GM18870 (cell line): ENCODE measurements around the gene TSGA10.
"Not testable (repeated sequence)": the region's sequence is repeated elsewhere in the genome, so short reads cannot be mapped to it uniquely, and the experiment has no call there.

ENCODE experiments used
- ATAC-seq: cut with Tn5 transposase; IDR thresholded peaks from one replicate; pipeline ENCODE4 v1.9.1; 2021; ENCODE audit warnings: moderate library complexity; ENCODE audit not compliant: unreplicated experiment

TSGA10 gene, protein sequence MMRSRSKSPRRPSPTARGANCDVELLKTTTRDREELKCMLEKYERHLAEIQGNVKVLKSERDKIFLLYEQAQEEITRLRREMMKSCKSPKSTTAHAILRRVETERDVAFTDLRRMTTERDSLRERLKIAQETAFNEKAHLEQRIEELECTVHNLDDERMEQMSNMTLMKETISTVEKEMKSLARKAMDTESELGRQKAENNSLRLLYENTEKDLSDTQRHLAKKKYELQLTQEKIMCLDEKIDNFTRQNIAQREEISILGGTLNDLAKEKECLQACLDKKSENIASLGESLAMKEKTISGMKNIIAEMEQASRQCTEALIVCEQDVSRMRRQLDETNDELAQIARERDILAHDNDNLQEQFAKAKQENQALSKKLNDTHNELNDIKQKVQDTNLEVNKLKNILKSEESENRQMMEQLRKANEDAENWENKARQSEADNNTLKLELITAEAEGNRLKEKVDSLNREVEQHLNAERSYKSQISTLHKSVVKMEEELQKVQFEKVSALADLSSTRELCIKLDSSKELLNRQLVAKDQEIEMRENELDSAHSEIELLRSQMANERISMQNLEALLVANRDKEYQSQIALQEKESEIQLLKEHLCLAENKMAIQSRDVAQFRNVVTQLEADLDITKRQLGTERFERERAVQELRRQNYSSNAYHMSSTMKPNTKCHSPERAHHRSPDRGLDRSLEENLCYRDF

DNA sequence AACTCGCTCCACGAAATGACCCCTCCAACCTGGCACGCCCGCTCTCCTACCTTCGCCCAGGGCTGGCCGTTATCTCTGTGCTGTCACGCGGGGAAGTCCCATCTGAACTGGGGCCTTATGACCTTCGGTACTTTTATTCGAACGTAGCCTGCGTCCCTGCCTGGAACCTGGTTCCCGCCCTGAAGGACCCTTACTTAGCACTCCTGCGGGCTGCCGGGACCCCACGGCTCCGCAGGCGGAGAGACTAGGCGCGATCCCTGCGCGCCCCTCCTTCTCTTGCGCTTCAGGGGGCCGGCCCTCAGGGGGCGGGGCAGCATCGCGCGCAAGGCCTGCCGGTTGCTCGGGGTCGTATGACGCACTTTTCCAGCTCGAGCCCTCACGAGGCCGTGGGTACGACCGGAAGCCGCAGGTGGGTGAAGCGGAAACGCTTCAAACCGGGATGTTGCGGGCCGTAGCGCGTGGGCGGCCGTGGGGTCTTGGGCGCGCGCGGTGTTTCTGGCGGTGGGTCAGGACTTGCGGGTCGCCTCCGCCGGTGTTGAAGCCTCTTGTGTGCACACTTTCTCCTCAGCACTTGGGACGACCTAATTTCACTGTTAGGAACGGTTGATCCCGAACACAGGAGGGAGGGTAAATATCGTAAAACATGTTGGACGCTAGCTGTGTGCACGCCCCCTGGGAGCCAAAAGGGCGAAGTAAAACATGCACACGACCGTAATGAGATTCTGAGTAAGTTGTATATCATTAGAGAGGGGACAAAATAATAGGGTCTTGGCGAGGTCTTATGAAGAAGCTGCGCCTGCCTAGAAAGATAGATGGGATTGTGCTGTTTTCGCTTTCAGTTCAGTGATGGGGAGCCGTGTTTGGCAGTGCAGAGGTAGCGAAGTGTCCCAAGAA lies at the start of gene TSGA10, which contains the start of gene LIPT1:
TSS of gene TSGA10 (minus strand) at position 300 of the 894 bp plus-strand sequence. CDS start 45,503 bp downstream, outside the sequence.
TSS of gene LIPT1 (plus strand) at position 325 of the 894 bp plus-strand sequence. CDS start 6,991 bp downstream, outside the sequence.
- peak; percentile 86 for ATAC-seq

DNA sequence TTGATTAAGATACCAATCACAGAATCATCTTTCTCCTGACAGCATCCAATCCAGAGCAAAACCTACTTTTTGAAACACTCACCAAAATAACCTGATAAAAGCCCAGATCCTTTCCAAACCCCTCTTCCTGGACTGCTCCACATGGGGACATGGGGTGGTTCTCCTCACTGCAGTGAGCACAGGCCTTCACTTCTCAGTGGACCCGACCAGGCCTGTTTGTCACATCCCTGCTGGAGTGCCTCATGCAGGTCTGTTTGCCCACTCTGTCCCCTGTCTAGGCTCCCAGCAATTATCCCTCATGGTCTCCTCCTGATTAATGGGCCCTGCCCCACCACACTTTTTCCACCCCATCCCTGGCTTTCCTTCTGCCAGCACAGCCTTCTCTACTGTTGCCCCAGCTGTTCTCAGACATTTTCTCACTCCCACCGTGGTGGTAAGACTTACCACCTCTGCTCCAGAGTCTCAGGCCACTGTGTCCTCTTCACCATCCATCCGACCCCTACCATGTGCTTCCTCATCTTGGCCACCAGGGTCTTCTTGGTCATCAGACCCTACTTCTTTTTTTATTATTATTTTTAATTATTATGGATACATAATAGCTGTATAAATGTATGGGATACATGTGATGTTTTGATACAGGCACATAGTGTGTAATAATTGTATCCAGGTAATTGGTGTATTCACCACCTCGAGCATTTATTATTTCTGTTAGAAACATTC lies 47.4 kb upstream of the TSGA10 start:
- no peak for ATAC-seq

DNA sequence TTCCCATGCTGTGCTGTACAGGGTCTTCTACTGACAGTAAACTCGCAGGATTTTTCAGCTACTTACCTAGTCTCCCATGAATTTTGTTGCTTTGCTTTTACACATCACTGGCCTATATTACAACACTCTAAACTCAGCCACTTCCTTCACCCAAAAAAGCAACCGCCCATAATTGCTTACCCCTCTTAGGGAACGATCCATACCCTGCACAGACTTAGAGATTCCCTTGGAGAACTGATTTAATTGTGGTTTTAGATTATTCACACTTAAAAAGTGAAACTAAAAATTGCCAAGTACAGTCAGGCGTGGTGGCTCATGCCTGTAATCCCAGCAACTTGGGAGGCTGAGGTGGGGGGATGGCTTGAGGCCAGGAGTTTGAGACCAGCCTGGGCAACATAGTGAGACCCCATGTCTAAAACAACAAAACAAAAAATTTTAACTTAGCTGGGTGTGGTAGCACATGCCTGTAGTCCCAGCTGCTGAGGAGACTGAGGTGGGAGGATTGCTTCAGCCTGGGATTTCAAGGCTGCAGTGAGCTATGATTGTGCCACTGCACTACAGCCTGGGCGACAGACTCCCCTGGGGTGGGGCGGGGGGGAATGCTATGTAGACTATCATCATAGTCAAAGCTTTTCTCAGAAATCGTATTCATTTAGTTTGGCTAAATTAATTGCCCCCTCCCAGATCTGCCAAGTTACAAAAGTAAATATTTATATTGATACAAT lies 45.5 kb upstream of the TSGA10 start:
- no peak for ATAC-seq

DNA sequence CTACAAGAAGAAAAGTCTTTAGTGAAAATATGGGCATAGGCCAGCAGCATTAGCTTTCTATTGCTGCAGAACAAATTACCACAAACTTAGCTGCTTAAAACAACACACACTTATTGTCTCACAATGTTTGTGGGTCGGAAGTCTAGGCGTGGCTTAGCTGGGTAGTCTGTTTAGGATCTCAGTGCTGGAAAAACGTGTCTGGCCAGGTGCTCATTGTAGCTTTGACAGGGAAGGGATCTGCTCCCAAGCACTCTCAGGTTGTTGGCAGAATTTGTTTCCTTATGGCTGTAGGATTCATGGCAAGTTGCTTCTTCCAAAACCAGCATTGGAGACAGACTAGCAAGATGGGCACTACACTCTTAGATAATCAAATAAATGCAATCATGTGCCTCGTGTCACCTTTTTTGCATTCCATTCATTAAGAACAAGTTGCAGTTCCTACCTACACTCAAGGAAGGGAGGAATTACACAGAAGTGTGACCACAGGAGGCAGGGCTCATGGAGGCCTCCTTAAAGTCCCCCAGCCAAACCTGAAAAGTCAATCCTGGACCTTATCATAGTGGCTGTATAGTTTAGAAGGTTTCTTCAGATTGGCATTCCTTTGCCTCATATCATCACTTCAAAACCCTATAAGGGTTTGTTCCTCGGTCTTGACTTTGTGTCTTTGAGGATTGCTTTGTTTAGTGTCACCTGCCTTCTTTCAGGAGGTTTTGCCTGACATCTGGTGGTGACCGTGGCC lies 43.5 kb upstream of the TSGA10 start:
- ATAC-seq: no peak

DNA sequence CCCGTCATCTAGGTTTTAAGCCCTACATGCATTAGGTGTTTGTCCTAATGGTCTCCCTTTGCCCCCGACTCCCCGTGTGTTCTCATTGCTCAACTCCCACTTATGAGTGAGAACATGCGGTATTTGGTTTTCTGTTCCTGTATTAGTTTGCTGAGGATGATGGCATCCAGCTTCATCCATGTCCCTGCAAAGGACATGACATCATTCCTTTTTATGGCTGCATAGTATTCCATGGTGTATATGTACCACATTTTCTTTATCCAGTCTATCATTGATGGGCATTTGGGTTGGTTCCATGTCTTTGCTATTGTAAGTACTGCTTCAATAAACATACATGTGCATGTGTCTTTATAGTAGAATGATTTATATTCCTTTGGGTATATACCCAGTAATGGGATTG lies 37.6 kb upstream of the TSGA10 start:
- ATAC-seq: not testable (repeated sequence)

DNA sequence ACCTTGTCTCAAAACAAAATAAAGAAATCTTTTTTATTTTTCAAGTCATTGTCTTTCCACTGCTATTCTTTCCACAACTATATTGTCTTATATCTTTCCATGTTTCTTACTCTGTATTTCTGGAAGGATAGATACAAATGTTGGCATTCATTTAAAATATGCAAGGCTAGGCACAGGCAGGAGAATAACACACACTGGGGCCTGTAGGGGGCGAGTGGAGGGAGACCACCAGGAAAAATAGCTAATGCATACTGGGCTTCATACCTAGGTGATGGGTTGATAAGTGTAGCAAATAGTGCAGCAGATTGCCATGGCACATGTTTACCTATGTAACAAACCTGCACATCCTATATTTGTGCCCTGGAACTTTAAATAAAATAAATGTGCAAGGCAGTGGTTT lies 35.8 kb upstream of the TSGA10 start:
- no peak for ATAC-seq

DNA sequence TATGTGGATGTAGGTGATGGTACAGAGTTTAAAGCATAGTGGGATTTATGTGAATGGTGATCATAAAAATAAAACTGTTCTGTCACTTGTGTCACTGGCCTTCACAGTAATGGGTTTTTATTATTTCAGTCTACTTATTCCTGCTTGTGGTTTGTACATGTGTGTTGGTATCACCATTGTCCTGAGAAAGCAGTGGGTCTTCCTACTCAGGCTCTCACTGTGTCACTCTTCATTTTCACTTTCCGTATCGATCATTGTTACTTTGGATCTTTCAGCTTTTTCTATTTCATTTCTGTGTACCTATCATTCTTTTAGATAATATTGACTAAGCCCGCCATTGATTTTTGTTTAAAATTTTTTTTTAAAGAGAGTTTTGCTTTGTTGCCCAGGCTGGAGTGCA lies 33.6 kb upstream of the TSGA10 start:
- no peak for ATAC-seq

DNA sequence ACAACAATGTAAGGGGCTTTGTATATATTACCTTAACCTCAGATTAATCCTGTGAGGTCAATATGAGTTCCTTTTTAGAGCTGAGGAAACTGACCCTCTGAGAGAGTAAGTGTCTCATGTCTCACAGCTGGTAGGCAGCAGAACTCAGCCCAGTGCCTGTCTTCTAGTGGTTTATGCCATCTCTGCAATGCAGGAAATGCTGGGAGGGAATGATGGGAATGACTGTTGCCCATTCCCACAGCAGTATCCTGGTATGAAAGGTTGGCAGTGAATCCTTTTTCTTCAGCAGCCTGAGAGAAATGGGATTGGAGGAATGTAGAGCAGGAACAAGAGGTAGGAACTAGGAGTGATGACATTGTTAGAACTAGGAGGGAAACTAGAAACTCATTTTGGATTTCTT lies 32.3 kb upstream of the TSGA10 start:
- ATAC-seq: no peak

DNA sequence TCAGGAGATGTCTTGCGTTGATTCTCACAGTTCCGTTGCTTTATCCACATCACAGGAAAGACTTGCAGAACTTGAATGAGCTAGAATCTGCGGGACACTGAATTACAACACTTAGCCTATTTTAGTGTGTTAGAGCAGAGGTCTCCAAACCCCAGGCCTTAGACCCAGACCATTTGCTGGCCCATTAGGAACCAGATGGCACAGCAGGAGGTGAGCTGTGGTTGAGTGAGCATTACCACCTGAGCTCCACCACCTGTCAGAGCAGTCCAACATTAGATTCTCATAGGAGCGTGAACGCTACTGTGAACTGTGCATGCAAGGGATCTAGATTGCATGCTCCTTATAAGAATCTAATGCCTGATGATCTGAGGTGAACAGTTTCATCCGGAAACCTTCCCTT lies 30.1 kb upstream of the TSGA10 start:
- ATAC-seq: no peak

DNA sequence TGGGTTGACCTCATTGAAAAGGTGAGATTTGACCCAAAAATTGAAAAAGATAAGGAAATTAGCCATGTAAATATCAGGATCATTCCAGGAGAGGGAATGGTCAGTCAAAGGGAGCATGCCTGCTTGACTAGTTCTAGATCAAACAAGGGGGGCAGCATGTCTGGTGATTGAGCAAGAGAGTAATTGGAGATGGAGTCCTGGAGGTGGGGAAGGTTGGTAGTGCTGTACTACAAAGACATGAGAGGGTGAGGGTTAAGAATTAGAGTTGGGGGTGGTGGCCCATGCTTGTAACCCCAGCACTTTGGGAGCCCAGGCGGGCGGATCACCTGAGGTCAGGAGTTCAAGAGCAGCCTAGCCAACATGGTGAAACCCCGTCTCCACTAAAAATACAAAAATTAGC lies 28.3 kb upstream of the TSGA10 start:
- ATAC-seq: no peak

DNA sequence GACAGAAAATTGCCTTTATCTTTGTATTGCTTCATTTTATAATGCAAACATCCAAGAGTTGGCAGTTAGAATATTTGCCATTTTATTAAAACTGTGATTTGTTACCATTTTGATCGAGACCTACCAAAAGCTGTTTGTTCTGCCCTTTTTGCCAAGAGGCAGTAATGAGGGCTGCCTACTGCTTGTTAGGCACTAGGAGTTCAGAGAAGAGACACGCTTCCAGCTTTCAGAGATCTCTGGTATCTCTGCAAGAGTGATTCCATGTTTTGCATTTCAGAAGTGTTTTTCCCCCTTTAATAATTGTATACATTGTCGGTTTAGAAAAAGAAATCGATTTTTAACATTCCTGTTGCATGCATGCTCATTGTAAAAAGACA lies 26.9 kb upstream of the TSGA10 start:
- no peak for ATAC-seq

DNA sequence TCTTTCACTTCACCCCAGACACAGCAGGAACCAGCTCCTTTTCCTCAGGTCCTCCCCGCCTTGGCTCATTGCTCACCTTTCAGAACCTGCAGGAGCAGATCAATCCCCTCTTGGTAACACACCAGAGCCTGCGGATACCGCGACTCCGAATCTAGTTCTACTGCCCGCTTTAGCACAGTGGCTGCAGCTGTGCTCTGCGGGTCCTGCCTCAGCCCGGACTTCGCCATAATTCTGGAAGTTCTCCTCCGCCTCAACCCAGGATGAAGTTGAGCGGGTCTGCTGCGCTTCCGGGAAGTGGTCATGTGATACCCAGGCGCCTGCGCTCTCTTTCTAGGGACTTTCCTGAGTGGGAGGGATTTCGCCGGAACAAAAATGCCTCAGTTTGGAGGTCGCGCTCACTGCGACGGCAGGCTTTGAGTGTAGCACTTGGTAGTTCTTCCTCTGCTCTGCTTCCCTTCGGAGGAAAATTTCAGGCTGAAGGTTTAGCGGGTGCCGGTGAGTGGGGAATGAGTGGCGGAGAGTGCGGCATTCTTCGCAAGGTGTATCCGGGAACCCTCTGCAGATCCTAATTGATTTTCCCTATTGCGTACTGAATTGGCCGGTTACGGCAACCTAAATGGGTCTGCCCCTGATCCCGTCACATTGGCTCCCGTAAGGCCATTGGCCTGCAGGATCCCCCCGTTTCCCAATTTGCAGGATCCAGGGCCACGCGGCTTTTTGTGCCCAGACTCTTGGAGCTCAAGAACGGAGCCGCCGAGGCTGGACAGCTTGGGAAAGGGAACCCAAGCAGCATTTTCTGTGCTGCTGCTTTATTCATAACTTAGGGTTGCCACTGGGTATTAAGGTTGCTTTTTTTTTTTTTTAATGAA lies 26.2 kb upstream of the TSGA10 start, which contains the start of the genes MITD1 and MRPL30:
TSS of gene MITD1 (minus strand) at position 304 of the 869 bp plus-strand sequence. CDS start at position 227, 77 bp downstream.
TSS of gene MRPL30 (plus strand) at position 430 of the 869 bp plus-strand sequence. CDS start 5,020 bp downstream, outside the sequence.
- peak; percentile 89 for ATAC-seq

DNA sequence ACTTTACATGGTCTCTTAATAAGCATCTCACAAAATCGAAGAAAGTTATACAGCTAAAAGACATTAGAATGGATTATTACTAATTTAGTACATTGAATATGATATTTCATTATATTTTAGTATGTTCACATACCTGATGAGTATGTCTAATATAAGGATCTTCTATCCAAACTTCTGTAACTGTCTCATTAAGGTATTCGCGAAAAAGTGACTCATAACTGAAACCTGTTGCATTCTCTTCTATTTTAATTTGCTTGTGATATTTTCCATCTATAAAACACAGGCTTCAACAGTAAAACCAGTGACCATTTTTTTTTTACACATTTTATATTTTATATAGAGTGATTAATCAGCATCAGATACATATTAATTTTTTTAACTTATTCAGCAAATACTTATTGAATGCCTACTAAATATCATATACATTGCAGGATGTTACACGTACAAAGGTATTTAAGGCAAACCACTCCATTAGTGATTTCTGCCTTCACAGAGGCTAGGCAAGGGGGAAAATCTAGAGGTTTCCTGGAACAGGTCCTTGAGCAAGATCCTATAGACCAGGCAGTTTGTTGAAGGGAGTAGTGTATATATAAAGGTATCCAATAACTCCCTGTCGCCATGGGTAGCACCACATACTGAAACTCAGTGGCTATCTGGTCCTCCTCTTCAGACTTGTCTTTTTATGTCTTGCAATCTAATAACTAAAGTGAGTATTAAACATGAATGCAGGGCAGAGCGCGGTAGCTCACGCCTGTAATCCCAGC lies 16.8 kb upstream of the TSGA10 start:
- ATAC-seq: no peak

DNA sequence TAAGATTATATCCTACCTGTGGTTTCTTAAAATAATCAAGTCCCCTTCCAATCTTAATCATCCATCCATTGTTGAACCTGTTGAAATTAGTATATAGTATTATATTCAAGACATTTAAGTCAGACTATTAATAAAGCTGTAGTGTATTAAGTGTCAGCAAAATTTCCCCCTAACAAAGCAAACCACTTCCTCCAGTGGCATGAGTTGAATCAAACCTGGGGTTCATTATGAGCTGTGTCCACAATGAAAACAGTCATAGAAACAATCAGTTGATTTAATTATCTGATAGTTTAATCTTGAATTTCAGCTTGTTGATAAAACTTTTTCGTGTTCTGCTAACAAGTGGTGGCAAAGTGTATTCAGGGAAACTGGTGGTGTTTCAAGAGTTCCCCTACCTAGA lies 14.8 kb upstream of the TSGA10 start:
- ATAC-seq: no peak

DNA sequence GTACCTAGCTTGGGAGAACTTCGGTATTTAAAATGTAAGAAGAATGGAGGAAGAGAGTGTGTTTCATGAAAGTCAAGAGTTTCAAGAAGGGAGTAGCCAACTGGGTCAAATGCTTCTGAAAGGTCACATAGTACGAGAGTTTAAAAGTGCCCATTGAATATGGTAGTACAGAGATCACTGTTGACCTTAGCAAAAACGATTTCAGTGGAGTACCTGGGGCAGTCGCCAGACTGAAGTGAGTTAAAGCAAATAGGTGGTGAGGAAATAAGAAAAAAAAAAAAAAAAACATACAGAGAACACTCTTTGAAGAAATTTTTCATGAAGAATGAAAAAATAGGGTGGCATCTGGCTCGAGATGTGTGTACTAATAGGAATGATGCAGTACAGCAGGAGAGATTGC lies 11.5 kb upstream of the TSGA10 start:
- ATAC-seq: no peak

DNA sequence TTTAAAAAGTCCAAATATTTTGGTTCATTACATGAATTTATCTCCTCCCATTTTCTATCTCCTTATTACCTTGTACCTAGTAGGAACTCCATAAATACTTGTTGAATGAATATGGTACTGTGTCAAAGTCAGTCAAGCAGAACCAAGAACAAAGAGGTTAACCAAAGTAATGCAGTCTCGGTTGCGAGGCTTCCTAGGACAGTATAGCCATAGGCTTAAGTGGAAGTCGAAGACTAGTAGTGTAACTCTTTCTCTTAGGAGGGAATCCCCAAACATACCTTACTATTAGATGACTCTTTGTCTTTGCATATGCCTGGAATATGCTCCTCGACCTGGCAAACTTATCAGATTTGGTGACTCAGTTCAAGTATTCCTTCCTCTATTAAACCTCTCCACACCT lies 4.9 kb upstream of the TSGA10 start:
- no peak for ATAC-seq

DNA sequence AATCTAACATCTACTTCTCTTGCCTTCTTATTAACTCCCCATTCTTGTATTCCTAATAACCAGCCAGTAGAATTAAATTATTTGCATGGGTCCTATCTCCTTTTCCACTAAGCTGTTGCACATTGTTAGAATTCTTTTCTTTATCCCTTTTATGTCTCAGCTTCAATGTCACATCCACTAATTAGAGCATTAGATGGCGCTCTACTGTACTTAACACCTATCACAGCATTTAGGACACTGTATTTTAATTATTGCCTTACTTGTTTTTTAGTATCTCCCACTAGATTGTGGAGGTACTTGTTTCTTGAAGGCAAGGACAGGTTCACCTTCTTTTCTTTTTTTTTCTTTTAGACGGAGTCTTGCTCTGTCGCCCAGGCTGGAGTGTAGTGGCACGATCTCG lies 3.9 kb upstream of the TSGA10 start:
- no peak for ATAC-seq
